Measurements from ENCODE around the gene ANKRD36C.
"Not testable (repeated sequence)": the region's sequence is repeated elsewhere in the genome, so short reads cannot be mapped to it uniquely, and the experiment has no call there.

DNA sequence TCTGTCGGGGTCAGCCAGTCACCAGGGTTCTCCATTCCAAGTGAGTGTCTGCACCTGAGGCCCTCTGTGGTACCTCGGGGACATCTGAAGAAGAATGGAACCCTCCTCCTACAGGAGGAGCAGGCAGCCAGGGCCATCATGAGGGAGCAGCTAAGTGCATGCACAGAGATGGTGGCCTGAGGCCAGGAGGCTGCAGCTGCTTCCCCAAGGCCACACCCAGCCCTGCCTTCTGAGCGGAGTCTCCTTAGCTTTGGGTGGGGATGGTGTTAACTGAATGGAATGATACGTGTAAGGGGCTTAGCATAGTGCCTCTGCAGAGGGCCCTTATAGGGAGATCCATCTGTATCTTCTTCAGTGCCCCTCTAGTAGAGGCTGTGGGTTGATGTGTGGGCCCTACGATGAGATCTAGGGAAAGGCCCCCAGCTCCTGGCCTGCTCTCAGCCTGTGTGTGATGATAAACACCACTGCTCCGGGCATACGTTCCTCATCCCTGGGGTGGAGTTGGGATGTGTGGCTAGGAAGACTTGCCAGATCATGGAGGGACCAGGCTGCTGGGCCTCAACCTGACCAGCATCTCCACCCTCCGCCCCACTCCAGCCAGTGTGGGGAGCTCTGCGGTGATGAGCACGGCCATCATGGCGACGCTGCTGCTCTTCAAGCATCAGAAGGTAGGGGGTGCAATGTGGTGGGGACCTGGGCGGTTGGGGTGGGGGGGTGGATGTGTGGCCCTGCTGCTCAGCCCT lies 192.3 kb downstream of the ANKRD36C start:
- TF ChIP-seq EZH2phosphoT487 (IDR thresholded peaks at IDR 0.05; ENCODE audit: insufficient read depth, low read depth); EZH2 (IDR thresholded peaks at IDR 0.05; ENCODE audit: insufficient read depth, poor library complexity, severe bottlenecking): not testable (repeated sequence)
